ENCODE results near the gene CDKN1A. TPM values are rescaled to one million over a fixed set of nuclear protein-coding genes. Genes with fewer than 3 reads are reported as not detected.

CDKN1A gene
- total and polyA plus RNA-seq, 11 donors = 27.5 to 658 (median 99.8) TPM

DNA sequence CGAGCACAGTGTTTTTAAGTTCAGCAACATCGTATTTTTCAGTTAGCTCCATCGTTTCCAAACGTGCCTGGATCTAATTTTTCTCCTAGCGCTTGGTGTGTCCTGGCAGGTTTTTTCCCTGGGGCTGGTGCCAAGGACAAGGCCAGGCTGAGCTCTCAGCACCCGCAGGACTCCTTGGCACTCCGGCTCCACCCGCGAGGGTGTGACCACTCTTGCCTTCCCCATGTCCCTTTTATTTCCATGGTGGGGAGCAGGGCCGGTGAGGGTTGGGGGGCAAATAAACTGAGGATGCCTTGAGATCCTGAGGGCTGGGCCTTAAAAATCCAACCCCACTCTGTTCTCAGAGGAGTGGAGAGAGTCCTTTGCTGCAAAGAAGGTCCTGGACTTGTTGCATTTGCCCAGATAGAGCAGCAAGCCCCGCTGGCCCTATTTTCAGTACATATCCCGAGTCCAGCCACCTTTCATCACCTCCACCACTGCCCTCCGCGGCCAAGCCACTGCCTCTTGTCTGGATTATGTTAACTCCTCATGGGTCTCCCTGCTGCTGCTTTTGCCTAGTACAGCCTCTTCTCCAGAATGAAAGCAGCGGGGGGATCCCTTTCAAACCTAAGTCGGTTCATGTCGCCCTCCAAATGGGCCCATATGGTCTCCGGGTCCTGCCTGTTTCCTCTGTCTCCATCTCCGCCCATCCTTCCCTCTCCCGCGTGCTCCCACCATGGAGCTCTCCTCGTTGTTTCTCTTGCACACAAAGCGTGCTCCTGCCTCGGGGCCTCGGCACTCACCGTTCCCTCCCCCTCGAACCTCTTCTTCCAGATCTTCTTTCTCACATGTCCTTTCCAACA lies 14.6 kb downstream of the CDKN1A start:
- peak overlapping the region in 3 of 12 donors; percentile 1 to 13 (median 7) for H3K4me3 ChIP-seq

DNA sequence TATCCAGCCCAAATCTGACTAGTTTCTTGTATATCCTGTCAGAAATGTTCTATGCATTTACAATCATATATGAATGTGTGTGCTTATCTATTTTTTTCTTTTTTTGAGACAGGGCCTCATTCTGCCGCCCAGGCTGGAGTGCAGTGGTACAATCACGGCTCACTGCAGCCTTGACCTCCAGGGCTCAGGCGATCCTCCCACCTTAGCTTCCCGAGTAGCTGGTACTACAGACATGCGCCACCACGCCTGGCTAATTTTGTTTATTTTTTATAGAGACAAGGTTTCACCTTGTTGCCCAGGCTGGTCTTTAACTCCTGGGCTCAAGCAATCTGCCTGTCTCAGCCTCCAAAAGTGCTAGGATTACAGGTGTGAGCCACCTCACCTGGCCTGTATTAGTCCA lies 16.1 kb downstream of the CDKN1A start:
- no peaks in the 10 kb centered on the region for H3K36me3 ChIP-seq
- TF ChIP-seq, protein P1, sequence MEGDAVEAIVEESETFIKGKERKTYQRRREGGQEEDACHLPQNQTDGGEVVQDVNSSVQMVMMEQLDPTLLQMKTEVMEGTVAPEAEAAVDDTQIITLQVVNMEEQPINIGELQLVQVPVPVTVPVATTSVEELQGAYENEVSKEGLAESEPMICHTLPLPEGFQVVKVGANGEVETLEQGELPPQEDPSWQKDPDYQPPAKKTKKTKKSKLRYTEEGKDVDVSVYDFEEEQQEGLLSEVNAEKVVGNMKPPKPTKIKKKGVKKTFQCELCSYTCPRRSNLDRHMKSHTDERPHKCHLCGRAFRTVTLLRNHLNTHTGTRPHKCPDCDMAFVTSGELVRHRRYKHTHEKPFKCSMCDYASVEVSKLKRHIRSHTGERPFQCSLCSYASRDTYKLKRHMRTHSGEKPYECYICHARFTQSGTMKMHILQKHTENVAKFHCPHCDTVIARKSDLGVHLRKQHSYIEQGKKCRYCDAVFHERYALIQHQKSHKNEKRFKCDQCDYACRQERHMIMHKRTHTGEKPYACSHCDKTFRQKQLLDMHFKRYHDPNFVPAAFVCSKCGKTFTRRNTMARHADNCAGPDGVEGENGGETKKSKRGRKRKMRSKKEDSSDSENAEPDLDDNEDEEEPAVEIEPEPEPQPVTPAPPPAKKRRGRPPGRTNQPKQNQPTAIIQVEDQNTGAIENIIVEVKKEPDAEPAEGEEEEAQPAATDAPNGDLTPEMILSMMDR (IDR thresholded peaks at IDR 0.05) = no peak
- TF ChIP-seq POLR2A (IDR thresholded peaks at IDR 0.05) = no peak
- no peaks in the 10 kb centered on the region for H3K9me3 ChIP-seq
- intact Hi-C loops (cut with DNase I) = loop anchor here in 1 of 10 donors (10.0 kb wide), 1 partner anchor 280 kb away; no protein-coding TSS in a partner anchor
- H3K4me1 ChIP-seq = peaks cover 0 to 25% (median 12%) of the 10 kb centered on the region in 12 donors
- ATAC-seq (no peak), DNase-seq (no peak)
- H3K4me3 ChIP-seq = no peak overlapping the region
- no peak overlapping the region for H3K27ac ChIP-seq
- 94 to 97% (median 96%) methylated on average over 6 of the region's 6 CpGs for WGBS, 4 donors
- no peaks in the 10 kb centered on the region for H3K27me3 ChIP-seq

More for the DNA sequence above, 14.6 kb downstream of the CDKN1A start:
- TF ChIP-seq POLR2A (IDR thresholded peaks at IDR 0.05) = no peak
- TF ChIP-seq, protein P1 (IDR thresholded peaks at IDR 0.05) = no peak
- Histone ChIP-seq H3K27me3 (no peaks in the 10 kb centered on the region), H3K9me3 (no peaks in the 10 kb centered on the region), H3K36me3 (no peaks in the 10 kb centered on the region), H3K27ac (peak overlapping the region in 5 of 12 donors; percentile 1 to 55 (median 50)), H3K4me1 (peaks cover 0 to 23% (median 12%) of the 10 kb centered on the region in 12 donors)
- DNase-seq = peak in 2 of 5 donors; percentile 55 to 79
- peak; percentile 75 to 80 (median 78) for ATAC-seq
- WGBS, 4 donors = 38 to 50% (median 42%) methylated on average over 27 of the region's 27 CpGs
- intact Hi-C loops (cut with DNase I) = loop anchor here in 1 of 10 donors (10.0 kb wide), 1 partner anchor 278 kb away; no protein-coding TSS in a partner anchor

DNA sequence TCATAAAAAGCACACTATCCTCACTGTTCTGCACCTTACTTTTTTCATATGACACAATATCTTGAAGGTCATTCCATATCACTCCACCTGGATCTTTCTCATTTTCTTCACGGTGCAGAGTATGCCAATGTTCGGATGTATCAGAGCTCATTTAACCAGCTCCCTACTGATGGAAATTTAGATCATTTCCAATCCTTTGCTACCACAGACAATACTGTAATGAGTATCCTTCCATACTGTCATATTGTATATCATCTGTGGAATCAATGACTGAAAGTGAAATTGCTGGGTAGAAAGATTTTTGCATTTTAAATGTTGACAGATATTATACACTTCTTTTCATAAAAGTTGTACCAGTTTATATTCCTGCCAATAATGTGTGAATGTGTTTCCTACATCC lies 16.9 kb downstream of the CDKN1A start:
- ATAC-seq (no peak), DNase-seq (no peak)
- no peak for TF ChIP-seq POLR2A (IDR thresholded peaks at IDR 0.05)
- TF ChIP-seq, protein P1 (IDR thresholded peaks at IDR 0.05) = no peak
- H3K4me3 ChIP-seq = no peak overlapping the region
- no peaks in the 10 kb centered on the region for H3K27me3 ChIP-seq
- no peaks in the 10 kb centered on the region for H3K36me3 ChIP-seq
- 61 to 80% (median 69%) methylated on average over 2 of the region's 2 CpGs for WGBS, 4 donors
- intact Hi-C loops (cut with DNase I) = loop anchor here in 1 of 10 donors (10.0 kb wide), 1 partner anchor 281 kb away; no protein-coding TSS in a partner anchor
- no peak overlapping the region for H3K27ac ChIP-seq
- no peaks in the 10 kb centered on the region for H3K9me3 ChIP-seq
- H3K4me1 ChIP-seq = peaks cover 0 to 30% (median 12%) of the 10 kb centered on the region in 12 donors

DNA sequence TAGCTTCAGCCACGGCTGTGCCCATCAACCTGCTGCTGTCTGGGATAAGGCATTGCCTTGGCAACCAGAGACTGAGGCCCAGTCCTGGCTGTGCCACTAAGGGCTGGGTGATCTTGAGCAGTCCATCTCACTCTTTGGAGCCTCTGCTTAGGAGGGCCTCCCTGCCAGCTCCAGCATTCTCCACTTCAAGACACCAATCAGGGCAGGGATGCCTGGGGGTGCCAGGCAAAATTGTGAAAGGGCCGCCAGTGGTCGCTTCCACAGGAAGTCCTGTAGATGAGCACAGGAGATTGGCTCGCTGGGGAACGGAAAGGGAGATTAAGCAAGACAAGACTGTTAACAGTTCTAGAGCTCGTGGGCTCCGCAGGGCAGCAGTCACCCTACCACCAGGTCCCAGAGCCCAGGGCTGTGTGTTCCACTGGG lies 19.0 kb downstream of the CDKN1A start, which contains the start of gene RAB44:
RAB44 (plus strand) TSS at position 346 of the 423 bp plus-strand sequence. CDS start 6,410 bp downstream, outside the sequence.
- peak in 1 of 5 donors; percentile 46 for DNase-seq
- no peaks in the 10 kb centered on the region for H3K27me3 ChIP-seq
- H3K4me3 ChIP-seq = peak within 1 kb of the TSS in 1 of 12 donors; percentile 6
- 76 to 86% (median 82%) methylated on average over 7 of the region's 7 CpGs for WGBS, 4 donors
- intact Hi-C loops (cut with DNase I) = loop anchor here in 1 of 10 donors (10.0 kb wide), 1 partner anchor 283 kb away; no protein-coding TSS in a partner anchor
- H3K36me3 ChIP-seq = no peaks in the 10 kb centered on the region
- H3K27ac ChIP-seq = no peak within 1 kb of the TSS
- no peak for TF ChIP-seq POLR2A (IDR thresholded peaks at IDR 0.05)
- TF ChIP-seq, protein P1 (IDR thresholded peaks at IDR 0.05) = no peak
- peaks cover 0 to 28% (median 9%) of the 10 kb centered on the region in 12 donors for H3K4me1 ChIP-seq
- ATAC-seq = peak in 1 of 4 donors; percentile 19
- no peaks in the 10 kb centered on the region for H3K9me3 ChIP-seq

All from heart left ventricle (tissue), 16 donors.